ENCODE results near the gene SCD5. TPM values are rescaled to one million over a fixed set of nuclear protein-coding genes. Genes with fewer than 3 reads are reported as not detected.

SCD5 gene
- polyA plus RNA-seq, 2 of the 4 experiments (the other 2 are of a cell fraction) = 9.8 to 11.9 TPM

GRCh38 chr4:82785611-82786400 is 12.8 kb downstream of the SCD5 start:
- Histone ChIP-seq H3K4me1 (peaks cover 55% of the 10 kb centered on the region), H3K9me3 (no peaks in the 10 kb centered on the region), H3K27ac (peak overlapping the region; percentile 71 to 74), H3K4me2 (peak overlapping the region; percentile 89), H3K4me3 (0 out of 3 replicates have a peak overlapping the region, but pooled peaks have one; percentile 18)
- WGBS (ENCODE audit: missing lambda C conversion rate) = 17% methylated on average over 5 of the region's 5 CpGs
- POLR2A ChIA-PET = interaction anchor here (2.6 kb wide), 1 partner anchor 13 kb away, joined by 15 read pairs; the partner anchor contains the start of gene SCD5
- TF ChIP-seq FOSL2 (IDR thresholded peaks at IDR 0.05) (peak; percentile 65), FOSL2 (CRISPR knock-in tag; IDR thresholded peaks at IDR 0.05) (peak; percentile 73), HES2 (IDR thresholded peaks at IDR 0.05) (no peak), SREBF2 (IDR thresholded peaks at IDR 0.05) (no peak), CEBPB (IDR thresholded peaks at IDR 0.05) (peak; percentile 30 to 58; a peak in 2 of 4 replicates), GATA3 (IDR thresholded peaks at IDR 0.05; ENCODE audit: borderline replicate concordance) (no peak), NFE2L2 (conservative IDR thresholded peaks at IDR 0.05; ENCODE audit: low read length) (no peak), HOXB5 (CRISPR knock-in tag; IDR thresholded peaks at IDR 0.05) (no peak), CHD2 (IDR thresholded peaks at IDR 0.05; ENCODE audit: low read length, partially characterized antibody) (no peak), FOSB (CRISPR knock-in tag; IDR thresholded peaks at IDR 0.05) (no peak), JUNB (IDR thresholded peaks at IDR 0.05) (peak; percentile 54), ZNF302 (CRISPR knock-in tag; IDR thresholded peaks at IDR 0.05) (no peak), MYC (IDR thresholded peaks at IDR 0.05; ENCODE audit: borderline replicate concordance, low read length) (no peak), ELK1 (IDR thresholded peaks at IDR 0.05; ENCODE audit: low read depth, low read length) (no peak), ZSCAN20 (CRISPR knock-in tag; IDR thresholded peaks at IDR 0.05) (no peak), BCL3 (IDR thresholded peaks at IDR 0.05) (no peak)
- TF ChIP-seq, protein P1, sequence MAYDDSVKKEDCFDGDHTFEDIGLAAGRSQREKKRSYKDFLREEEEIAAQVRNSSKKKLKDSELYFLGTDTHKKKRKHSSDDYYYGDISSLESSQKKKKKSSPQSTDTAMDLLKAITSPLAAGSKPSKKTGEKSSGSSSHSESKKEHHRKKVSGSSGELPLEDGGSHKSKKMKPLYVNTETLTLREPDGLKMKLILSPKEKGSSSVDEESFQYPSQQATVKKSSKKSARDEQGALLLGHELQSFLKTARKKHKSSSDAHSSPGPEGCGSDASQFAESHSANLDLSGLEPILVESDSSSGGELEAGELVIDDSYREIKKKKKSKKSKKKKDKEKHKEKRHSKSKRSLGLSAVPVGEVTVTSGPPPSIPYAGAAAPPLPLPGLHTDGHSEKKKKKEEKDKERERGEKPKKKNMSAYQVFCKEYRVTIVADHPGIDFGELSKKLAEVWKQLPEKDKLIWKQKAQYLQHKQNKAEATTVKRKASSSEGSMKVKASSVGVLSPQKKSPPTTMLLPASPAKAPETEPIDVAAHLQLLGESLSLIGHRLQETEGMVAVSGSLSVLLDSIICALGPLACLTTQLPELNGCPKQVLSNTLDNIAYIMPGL (CRISPR knock-in tag; IDR thresholded peaks at IDR 0.05; ENCODE audit: borderline replicate concordance) = no peak
- TF ChIP-seq, protein P2, sequence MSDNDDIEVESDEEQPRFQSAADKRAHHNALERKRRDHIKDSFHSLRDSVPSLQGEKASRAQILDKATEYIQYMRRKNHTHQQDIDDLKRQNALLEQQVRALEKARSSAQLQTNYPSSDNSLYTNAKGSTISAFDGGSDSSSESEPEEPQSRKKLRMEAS (IDR thresholded peaks at IDR 0.05) = no peak
- FAIRE-seq (no peak), ATAC-seq (peak; percentile 68 to 81), DNase-seq (ENCODE audit: low read depth in 1 of 2, low spot score in 1 of 2) (peak; percentile 48 to 62)
- CTCF ChIA-PET = interaction anchor here (1.1 to 1.5 kb wide), 3 partner anchors 9 to 16 kb away, joined by 3 to 4 read pairs (median 3); no protein-coding TSS in a partner anchor

GRCh38 chr4:82784681-82785610 is 13.7 kb downstream of the SCD5 start:
- Histone ChIP-seq H3K4me1 (peaks cover 64% of the 10 kb centered on the region), H3K27ac (peak overlapping the region; percentile 71 to 74), H3K9me3 (no peaks in the 10 kb centered on the region), H3K4me2 (peak overlapping the region; percentile 89), H3K4me3 (0 out of 3 replicates have a peak overlapping the region, but pooled peaks have one; percentile 12)
- CTCF ChIA-PET = interaction anchor here (0.7 to 2.2 kb wide), 8 partner anchors 8 to 277 kb away, joined by 3 to 5 read pairs (median 3); partner anchors contain the start of gene SCD5
- WGBS (ENCODE audit: missing lambda C conversion rate) = 33% methylated on average over 9 of the region's 9 CpGs
- FAIRE-seq (no peak), DNase-seq (ENCODE audit: low read depth in 1 of 2, low spot score in 1 of 2) (peak in 1 of 2 experiments; percentile 5), ATAC-seq (peak; percentile 15 to 28; a peak in 3 of 6 replicates)
- no peak for TF ChIP-seq HOXA7 (CRISPR knock-in tag; IDR thresholded peaks at IDR 0.05)
- TF ChIP-seq PHF8 (IDR thresholded peaks at IDR 0.05; ENCODE audit: borderline replicate concordance, low read depth) = no peak
- TF ChIP-seq NR3C1 (IDR thresholded peaks at IDR 0.05) = no peak
- POLR2A ChIA-PET = interaction anchor here (2.6 kb wide), 1 partner anchor 14 kb away, joined by 15 read pairs; the partner anchor contains the start of gene SCD5

Measured in A549 (cell line).